Uterus (tissue), 2 donors: ENCODE data around the gene FBN1.

Source experiments
- CTCF ChIP-seq, 4 experiments: fragments of 200-600 bp in 2 of 4; fragments of 450-650 bp in 2 of 4; sonication (generic) in 2 of 4; IDR thresholded peaks; one replicate each; pipeline ENCODE4 v1.5.1; 2016 to 2019; ENCODE audit warnings: antibody characterized with exemption in 4 of 4, mild to moderate bottlenecking in 2 of 4, moderate library complexity in 1 of 4
- POLR2A ChIP-seq, 2 donors: fragments of 450-650 bp; IDR thresholded peaks; one replicate each; pipeline ENCODE4 v1.6.1; 2016; ENCODE audit warnings: antibody characterized with exemption in 2 of 2, mild to moderate bottlenecking in 1 of 2, moderate library complexity in 1 of 2

GRCh38 chr15:48466079-48466478 lies 179.4 kb downstream of the FBN1 start:
- no peak for TF ChIP-seq CTCF (IDR thresholded peaks at IDR 0.05)
- TF ChIP-seq POLR2A (IDR thresholded peaks at IDR 0.05): no peak
